ENCODE data around the gene TTC27.

TTC27 gene

GRCh38 chr2:32760628-32761027, 132.8 kb downstream of the TTC27 start:
- DNase-seq, result no peak

GRCh38 chr2:32768387-32769174, 140.7 kb downstream of the TTC27 start:
- DNase-seq, result no peak

- no peak for DNase-seq
These were observed 142.5 kb downstream of the TTC27 start for GRCh38 chr2:32770360-32770759.

GRCh38 chr2:32772638-32773447, 145.0 kb downstream of the TTC27 start:
- DNase-seq, result peak; percentile 24 to 61

GRCh38 chr2:32773448-32773808, 145.6 kb downstream of the TTC27 start:
- DNase-seq, result no peak

- no peak for DNase-seq
These were observed 148.1 kb downstream of the TTC27 start for GRCh38 chr2:32775954-32776353.

GRCh38 chr2:32777714-32778113, 149.9 kb downstream of the TTC27 start:
- no peak for DNase-seq

GRCh38 chr2:32780961-32781360, 153.1 kb downstream of the TTC27 start:
- no peak for DNase-seq

GRCh38 chr2:32783469-32783868, 155.6 kb downstream of the TTC27 start:
- no peak for DNase-seq

- DNase-seq, result no peak
These were observed 156.1 kb downstream of the TTC27 start for GRCh38 chr2:32783933-32784332.

- DNase-seq, result no peak
These were observed 159.4 kb downstream of the TTC27 start for GRCh38 chr2:32787207-32787606.

- no peak for DNase-seq
These were observed 160.3 kb downstream of the TTC27 start for GRCh38 chr2:32788114-32788513.

- no peak for DNase-seq
These were observed 164.6 kb downstream of the TTC27 start for GRCh38 chr2:32792416-32792815.

- no peak for DNase-seq
These were observed 171.0 kb downstream of the TTC27 start for GRCh38 chr2:32798829-32799228.

GRCh38 chr2:32801741-32802140, 173.9 kb downstream of the TTC27 start:
- DNase-seq, result no peak

GRCh38 chr2:32802877-32803276, 175.0 kb downstream of the TTC27 start:
- DNase-seq, result no peak

GRCh38 chr2:32804205-32804604, 176.4 kb downstream of the TTC27 start:
- DNase-seq, result no peak

GRCh38 chr2:32805104-32806095, 177.6 kb downstream of the TTC27 start:
- peak in 1 of 2 experiments; percentile 37 for DNase-seq

GRCh38 chr2:32806857-32807256, 179.0 kb downstream of the TTC27 start:
- no peak for DNase-seq

- no peak for DNase-seq
These were observed 179.8 kb downstream of the TTC27 start for GRCh38 chr2:32807662-32808061.

- no peak for DNase-seq
These were observed 183.2 kb downstream of the TTC27 start for GRCh38 chr2:32810909-32811495.

GRCh38 chr2:32811696-32812095, 183.8 kb downstream of the TTC27 start:
- no peak for DNase-seq

GRCh38 chr2:32812316-32812715, 184.5 kb downstream of the TTC27 start:
- DNase-seq, result no peak
